ENCODE results near the gene FLYWCH1. TPM values are rescaled to one million over a fixed set of nuclear protein-coding genes. Genes with fewer than 3 reads are reported as not detected.
"Not testable (repeated sequence)": the region's sequence is repeated elsewhere in the genome, so short reads cannot be mapped to it uniquely, and the experiment has no call there.

The FLYWCH1 gene
- polyA plus RNA-seq, 4 donors = 19.3 to 40.9 (median 25.4) TPM

DNA sequence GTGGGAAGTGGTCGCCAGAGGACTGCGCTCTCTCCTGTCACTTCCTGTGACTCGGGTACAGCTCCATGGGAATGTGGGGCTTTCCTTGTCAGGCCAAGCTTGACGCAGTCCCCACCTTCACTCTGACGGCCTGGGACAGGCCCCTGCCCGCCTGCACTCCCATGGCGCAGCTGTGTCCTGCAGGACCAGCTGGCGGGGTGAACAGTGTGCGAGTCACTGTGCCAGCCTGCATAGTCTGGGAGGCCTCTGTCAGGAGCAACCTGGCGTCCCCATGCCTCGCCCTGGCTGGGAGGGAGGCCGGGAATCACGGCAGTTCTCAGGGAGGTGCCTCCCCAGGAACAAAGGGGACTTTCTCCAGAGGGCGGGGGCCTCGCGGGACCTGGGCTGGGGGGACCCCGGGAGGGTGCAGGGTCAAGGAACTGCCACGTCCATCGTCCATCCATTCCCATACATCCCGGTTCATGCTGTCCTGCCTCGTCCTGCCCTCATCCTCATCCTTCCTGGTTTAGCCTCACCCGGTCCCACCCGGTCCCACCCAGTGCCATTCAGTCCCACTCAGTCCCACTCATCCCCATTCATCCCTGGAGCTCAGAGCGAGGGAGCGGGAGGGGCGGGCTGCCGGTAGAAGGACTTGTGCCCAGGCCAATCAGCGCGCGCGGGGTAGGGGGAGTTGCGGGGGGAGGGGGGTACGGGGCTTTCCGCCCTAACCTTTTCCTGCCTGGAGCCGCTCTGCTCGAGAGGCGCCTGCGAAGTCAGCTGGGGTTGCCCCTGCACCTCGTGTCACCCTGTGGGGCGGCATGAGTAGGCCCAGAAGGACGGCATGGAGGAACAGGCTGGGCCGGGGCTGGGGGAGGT, 13.4 kb downstream of the FLYWCH1 start:
- no peak for DNase-seq (ENCODE audit: low read depth in 4 of 4, low spot score in 2 of 4)

GRCh38 chr16:2925951-2926649, 14.4 kb downstream of the FLYWCH1 start:
- DNase-seq (ENCODE audit: low read depth in 4 of 4, low spot score in 2 of 4) = no peak

DNA sequence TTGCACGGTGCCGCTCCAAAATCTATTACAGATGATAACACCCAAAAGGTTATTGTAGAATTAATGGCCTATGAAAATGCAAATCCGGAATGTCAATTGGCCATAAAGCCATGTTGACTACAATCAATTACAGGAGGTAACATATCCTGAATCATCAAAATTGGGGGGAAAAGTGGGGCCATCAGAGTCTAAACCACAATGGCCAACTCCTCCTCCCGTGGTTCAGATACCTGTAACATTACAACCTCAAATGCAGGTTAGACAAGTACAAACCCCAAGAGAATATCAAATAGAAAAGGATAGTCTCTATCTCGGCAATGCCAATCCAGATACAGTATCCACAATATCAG, 14.9 kb downstream of the FLYWCH1 start:
- no peak for DNase-seq (ENCODE audit: low read depth in 4 of 4, low spot score in 2 of 4)

DNA sequence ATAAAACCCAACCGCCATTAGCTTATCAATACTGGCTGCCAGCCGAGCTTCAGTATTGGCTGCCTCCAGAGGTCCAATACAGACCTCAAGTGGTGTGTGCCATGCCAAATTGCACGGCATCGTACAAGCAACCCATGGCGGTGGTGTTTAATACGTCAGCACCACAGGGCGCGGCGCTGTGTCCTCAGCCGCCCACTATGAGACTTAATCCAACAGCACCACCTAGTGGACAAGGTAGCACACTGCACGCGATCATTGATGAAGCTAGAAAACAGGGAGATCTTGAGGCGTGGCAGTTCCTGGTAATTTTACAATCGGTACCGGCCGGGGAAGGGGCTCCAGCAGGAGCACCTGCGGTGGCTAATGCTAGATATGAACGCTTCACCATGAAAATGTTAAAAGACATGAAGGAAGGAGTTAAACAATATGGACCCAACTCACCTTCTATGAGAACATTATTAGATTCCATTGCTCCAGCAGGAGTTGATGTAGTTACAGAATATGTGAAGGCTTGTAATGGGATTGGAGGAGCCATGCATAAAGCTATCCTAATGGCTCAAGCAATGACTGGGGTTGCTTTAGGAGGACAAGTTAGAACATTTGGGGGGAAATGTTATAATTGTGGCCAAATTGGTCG, 15.4 kb downstream of the FLYWCH1 start:
- DNase-seq (ENCODE audit: low read depth in 4 of 4, low spot score in 2 of 4) = peak in 2 of 4 donors; percentile 60 to 84

- DNase-seq (ENCODE audit: low read depth in 4 of 4, low spot score in 2 of 4) = not testable (repeated sequence)
Measured at GRCh38 chr16:2928151-2928550, 16.4 kb downstream of the FLYWCH1 start.

DNA sequence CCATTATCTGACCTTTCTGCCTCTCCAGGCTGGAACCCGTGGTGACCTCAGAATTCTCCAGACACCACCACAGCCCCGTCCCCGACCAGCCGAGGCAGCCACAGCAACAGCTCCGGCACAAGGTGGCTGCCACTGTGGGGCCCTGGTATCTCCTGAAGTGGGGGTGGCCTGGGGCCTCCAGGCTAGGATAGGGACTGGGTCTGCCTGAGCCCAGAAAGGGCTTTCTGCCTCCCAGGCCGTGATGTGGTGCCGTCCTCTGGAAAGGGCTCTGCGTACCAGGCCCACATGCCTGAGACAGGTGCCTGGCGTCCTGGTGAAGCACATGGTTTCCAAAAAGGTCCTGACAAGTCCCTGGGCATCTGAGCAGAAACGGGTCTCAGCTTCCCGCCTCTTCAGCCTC, 17.1 kb downstream of the FLYWCH1 start:
- no peak for DNase-seq (ENCODE audit: low read depth in 4 of 4, low spot score in 2 of 4)

GRCh38 chr16:2929693-2930092, 18.0 kb downstream of the FLYWCH1 start:
- no peak for DNase-seq (ENCODE audit: low read depth in 4 of 4, low spot score in 2 of 4)

- no peak for DNase-seq (ENCODE audit: low read depth in 4 of 4, low spot score in 2 of 4)
Measured at GRCh38 chr16:2930236-2930635, 18.5 kb downstream of the FLYWCH1 start.

DNA sequence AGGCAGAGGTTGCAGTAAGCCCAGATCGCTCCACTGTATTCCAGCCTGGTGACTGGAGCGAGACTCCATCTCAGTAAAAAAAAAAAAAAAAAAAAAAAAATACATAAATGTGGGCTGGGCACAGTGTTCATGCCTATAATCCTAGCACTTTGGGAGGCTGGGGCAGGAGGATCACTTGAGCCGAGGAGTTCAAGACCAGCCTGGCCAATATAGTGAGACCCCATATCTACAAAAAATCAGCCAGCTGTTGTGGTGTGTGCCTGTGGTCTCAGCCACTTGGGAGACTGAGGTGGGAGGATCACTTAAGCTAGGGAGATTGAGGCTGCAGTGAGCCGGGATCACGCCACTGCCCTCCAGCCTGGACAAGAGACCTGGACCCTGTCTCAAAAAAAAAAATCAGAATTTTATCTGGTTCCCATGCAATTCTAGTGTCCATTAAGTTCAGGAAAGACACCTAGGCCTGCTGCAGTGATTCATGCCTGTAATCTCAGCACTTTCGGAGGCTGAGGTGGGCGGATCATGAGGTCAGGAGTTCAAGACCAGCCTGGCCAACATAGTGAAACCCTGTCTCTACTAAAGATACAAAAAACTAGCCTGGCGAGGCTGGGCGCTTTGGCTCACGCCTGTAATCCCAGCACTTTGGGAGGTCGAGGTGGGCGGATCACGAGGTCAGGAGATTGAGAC, 19.6 kb downstream of the FLYWCH1 start:
- DNase-seq (ENCODE audit: low read depth in 4 of 4, low spot score in 2 of 4) = not testable (repeated sequence)

DNA sequence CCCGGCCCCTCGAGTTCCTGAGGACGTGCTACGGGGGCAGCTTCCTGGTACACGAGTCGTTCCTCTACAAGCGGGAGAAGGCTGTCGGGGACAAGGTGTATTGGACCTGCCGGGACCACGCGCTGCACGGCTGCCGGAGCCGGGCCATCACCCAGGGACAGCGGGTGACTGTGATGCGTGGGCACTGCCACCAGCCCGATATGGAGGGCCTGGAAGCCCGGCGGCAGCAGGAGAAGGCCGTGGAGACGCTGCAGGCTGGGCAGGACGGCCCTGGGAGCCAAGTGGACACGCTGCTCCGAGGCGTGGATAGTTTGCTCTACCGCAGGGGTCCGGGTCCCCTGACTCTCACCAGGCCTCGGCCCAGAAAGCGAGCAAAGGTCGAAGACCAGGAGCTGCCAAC, 21.4 kb downstream of the FLYWCH1 start:
- DNase-seq (ENCODE audit: low read depth in 4 of 4, low spot score in 2 of 4) = no peak

GRCh38 chr16:2933701-2934100, 22.0 kb downstream of the FLYWCH1 start:
- no peak for DNase-seq (ENCODE audit: low read depth in 4 of 4, low spot score in 2 of 4)

GRCh38 chr16:2934450-2934849, 22.7 kb downstream of the FLYWCH1 start:
- DNase-seq (ENCODE audit: low read depth in 4 of 4, low spot score in 2 of 4) = no peak

DNA sequence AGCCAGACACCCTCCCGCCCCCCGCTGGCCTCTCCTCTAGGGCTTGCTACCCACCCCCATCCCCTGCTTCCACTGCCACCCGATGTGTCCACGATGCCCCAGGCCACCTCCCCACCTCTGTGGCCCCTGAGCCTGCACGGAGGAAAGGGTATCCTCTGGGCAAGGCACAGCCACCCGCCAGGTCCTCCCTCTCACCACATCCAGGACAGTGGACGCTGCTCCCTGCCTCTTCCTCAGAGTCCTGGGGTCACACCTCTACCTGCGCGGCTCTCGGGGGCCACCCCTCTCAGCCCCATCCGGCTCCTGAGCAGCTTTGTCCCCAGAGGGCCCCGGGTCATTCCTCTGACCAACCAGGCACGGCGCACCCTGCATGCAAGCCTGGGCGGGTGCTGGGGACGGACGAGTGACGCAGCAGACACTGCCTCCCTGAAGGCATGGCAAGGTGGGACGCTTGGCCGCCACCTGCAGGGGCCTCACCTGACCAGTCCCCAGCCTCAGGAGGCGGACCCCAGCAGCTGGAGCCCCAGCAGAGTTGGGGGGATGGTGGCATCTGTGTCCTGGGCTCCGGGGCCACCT, 24.8 kb downstream of the FLYWCH1 start:
- DNase-seq (ENCODE audit: low read depth in 4 of 4, low spot score in 2 of 4) = no peak

- DNase-seq (ENCODE audit: low read depth in 4 of 4, low spot score in 2 of 4) = no peak
Measured at GRCh38 chr16:2937170-2937569, 25.4 kb downstream of the FLYWCH1 start.

- no peak for DNase-seq (ENCODE audit: low read depth in 4 of 4, low spot score in 2 of 4)
Measured at GRCh38 chr16:2938206-2938605, 26.5 kb downstream of the FLYWCH1 start.

DNA sequence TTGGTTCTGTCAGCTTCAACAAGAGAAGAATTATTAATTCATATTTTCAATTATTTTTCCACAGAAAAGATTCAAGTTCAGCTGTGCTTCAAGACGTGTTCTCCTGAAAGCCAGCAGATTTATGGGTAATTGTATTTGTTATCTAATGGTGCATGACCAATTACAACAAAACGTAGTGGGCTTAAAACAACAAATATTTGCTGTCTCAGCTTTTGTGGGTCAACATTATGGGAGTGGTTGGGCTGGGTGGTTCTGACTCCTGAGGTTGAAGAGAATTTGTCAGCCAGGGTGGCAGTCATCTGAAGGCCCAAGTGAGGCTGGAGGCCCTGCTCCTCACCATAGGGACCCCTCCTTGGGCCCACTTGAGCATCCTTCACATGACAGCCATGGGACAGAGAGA, 28.2 kb downstream of the FLYWCH1 start:
- no peak for DNase-seq (ENCODE audit: low read depth in 4 of 4, low spot score in 2 of 4)

DNA sequence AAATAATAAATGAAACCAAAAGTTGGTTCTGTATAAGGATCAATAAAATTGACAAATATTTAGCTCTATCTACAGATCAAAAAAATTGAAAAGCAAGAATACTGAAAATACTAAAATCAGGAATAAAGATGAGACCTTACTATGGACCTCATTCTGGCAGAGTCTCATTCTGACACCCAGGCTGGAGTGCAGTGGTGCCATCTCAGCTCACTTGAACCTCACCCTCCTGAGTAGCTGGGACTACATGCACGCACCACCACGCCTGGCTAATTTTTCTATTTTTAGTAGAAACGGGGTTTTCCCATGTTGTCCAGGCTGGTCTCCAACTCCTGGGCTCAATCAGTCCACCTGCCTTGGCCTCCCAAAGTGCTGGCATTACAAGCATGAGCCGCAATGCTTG, 30.3 kb downstream of the FLYWCH1 start:
- no peak for DNase-seq (ENCODE audit: low read depth in 4 of 4, low spot score in 2 of 4)

DNA sequence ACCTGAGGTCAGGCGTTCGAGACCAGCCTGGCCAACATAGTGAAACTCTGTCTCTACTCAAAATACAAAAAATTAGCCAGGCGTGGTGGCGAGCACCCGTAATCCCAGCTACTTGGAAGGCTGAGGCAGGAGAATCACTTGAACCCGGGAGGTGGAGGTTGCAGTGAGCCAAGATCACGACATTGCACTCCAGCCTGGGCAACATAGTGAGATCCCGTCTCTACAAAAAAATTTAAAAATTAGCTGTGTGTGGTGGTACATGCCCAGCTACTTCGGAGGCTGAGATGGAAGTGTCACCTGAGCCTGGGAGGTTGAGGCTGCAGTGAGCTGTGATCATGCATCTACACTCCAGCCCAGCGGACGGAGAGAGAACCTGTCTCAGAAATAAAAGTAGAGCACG, 32.0 kb downstream of the FLYWCH1 start:
- DNase-seq (ENCODE audit: low read depth in 4 of 4, low spot score in 2 of 4) = not testable (repeated sequence)

DNA sequence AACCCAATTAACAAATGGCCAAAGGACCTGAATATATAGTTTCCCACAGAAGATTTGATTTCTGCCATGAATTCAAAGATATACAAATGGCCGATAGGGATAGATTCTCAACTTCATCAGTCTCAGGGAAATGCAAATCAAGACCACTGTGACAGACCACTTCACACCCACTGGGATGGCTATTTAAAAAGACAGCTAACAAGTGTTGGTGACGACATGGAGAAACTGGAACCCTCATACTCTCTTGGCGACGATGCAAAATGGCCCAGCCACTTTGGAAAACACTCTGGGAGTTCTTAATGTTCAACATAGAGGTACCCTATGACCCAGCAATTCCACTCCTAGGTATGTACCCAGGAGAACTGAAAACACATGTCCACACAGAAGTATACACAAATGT, 34.9 kb downstream of the FLYWCH1 start:
- no peak for DNase-seq (ENCODE audit: low read depth in 4 of 4, low spot score in 2 of 4)

- no peak for DNase-seq (ENCODE audit: low read depth in 4 of 4, low spot score in 2 of 4)
Measured at GRCh38 chr16:2948807-2949704, 37.3 kb downstream of the FLYWCH1 start.

All from left renal cortex interstitium (tissue), 4 donors.